Measurements from ENCODE around the gene SLC17A7.

DNA sequence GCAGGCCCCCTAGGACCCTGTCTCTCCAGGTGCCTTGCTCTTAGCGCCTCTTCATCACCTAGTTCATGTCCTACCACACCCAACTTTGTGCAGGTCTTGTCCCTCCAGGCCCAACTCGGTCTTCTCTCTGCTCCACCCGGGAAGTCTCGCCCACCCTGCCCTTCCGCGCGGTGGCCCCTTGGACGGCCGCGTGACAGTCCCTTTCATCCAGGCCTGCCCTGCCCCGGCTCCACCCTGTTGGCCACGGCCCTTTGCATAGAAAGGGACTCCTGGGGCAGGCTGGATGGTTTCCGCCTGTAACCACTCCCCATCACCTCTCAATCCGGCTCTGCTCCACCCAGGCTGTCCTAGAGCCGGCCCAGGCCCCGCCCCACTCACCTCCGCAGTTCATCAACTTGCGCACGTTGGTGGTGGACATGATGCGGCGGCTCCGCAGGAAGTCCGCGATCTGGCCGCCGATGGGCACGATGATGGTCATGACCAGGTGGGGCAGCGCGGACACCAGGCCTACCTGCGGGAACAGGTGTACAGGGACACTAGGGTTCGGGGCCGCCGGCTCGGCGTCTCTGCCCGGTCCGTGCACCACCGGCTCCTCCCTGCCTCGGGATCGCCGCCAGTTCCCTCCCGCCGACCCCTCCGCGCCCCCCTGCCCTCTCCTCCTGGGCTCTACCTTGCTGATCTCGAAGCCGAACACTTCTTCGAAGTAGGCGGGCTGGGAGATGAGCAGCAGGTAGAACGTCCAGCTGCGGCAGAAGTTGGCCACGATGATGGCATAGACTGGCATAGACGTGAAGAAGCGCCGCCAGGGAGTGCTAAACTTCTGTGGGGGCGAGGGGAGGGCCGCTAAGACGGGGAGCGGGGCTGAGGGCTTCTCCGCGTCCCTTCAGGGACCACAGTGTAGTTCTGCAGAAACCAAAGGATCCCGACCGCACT is 8.9 kb downstream of the SLC17A7 start:
- TF ChIP-seq GATA3 (IDR thresholded peaks at IDR 0.05; ENCODE audit: low read depth, low read length) (no peak), GATA2 (IDR thresholded peaks at IDR 0.05; ENCODE audit: low read depth, low read length) (no peak)
